Prostate gland (tissue), 2 donors: ENCODE measurements around the gene FCER1G.

Source experiments
- CTCF ChIP-seq, 4 experiments: fragments of 200-600 bp in 2 of 4; fragments of 450-650 bp in 2 of 4; sonication (generic) in 2 of 4; IDR thresholded peaks; 1 replicate in 3 of 4; 2 replicates in 1 of 4; pipeline ENCODE4 v1.5.1; 2016 to 2019; ENCODE audit warnings: antibody characterized with exemption in 4 of 4, mild to moderate bottlenecking in 2 of 4, moderate library complexity in 2 of 4
- POLR2A ChIP-seq: fragments of 450-650 bp; IDR thresholded peaks from one replicate; pipeline ENCODE4 v1.6.1; 2016; ENCODE audit warnings: antibody characterized with exemption, mild to moderate bottlenecking

- TF ChIP-seq CTCF (IDR thresholded peaks at IDR 0.05) (no peak), POLR2A (no peak)
Measured at GRCh38 chr1:161241682-161242081, 26.6 kb downstream of the FCER1G start.
